Adrenal gland (tissue), 12 donors: Measurements from ENCODE around the gene HES4. TPM values are rescaled to one million over a fixed set of nuclear protein-coding genes. Genes with fewer than 3 reads are reported as not detected.

Source experiments
- DNase-seq, 7 donors: peaks; one replicate each; pipeline ENCODE4 v3.0.0-alpha.2; 2019 to 2020
- H3K27ac ChIP-seq, 5 donors: fragments of 200-600 bp; sonication (generic) in 4 of 5; 1 replicate in 3 of 5; 2 replicates in 2 of 5; pipeline versions ENCODE4 v1.5.1 to v1.8.0; 2016 to 2020; ENCODE audit warnings: mild to moderate bottlenecking in 1 of 5
- H3K27me3 ChIP-seq: fragments of 200-600 bp; 2 replicates; pipeline ENCODE4 v1.8.0; 2021
- H3K36me3 ChIP-seq, 2 donors: fragments of 200-600 bp; replicated peaks in 1 of 2; 1 replicate in 1 of 2; 2 replicates in 1 of 2; pipeline versions ENCODE4 v1.5.1 to v1.8.0; 2018 to 2022
- H3K4me1 ChIP-seq, 2 donors: fragments of 200-600 bp; replicated peaks in 1 of 2; 1 replicate in 1 of 2; 2 replicates in 1 of 2; pipeline versions ENCODE4 v1.5.1 to v1.8.0; 2018 to 2021
- H3K4me3 ChIP-seq, 4 donors: fragments of 200-600 bp; sonication (generic) in 3 of 4; one replicate each; pipeline ENCODE4 v1.5.1; 2016 to 2018
- H3K9me3 ChIP-seq, 3 donors: fragments of 200-600 bp; sonication (generic) in 1 of 3; replicated peaks in 1 of 3; 1 replicate in 2 of 3; 2 replicates in 1 of 3; pipeline versions ENCODE4 v1.5.1 to v1.8.0; 2016 to 2021
- POLR2A ChIP-seq, 2 donors: fragments of 450-650 bp; IDR thresholded peaks; one replicate each; pipeline ENCODE4 v1.6.1; 2017; ENCODE audit warnings: antibody characterized with exemption in 2 of 2, mild to moderate bottlenecking in 2 of 2, moderate library complexity in 1 of 2
- WGBS, 4 donors: extraction: QIAGEN DNeasy Blood & Tissue Kit in 2 of 4; methylation state at CpG; one replicate each; pipeline versions ENCODE4 v1.1.5 to v1.1.7; 2013 to 2017; 5-methylcytosine and 5-hydroxymethylcytosine counted together
- intact Hi-C, 2 donors: fragments of 100-400 bp; cut with DNase I; formaldehyde crosslinking; loops; one replicate each; pipeline versions ENCODE4 v1.14.1 to v1.15.0; 2022 to 2023
- polyA plus RNA-seq, 3 donors: library from polyadenylated mRNA; stranded (reverse); fragments of 200-250 nt in 2 of 3; fragments of 350-450 nt in 1 of 3; fragmentation: Illumina TruSeq in 1 of 3; extraction: RNeasy Lipid Tissue Mini Kit (QIAGEN cat#74804) in 1 of 3; gene quantifications; one replicate each; pipeline ENCODE4 v1.2.3, GENCODE V29; 2013 to 2014
- total RNA-seq, 9 donors: library from RNA; depleted of rRNA in 4 of 9; stranded (reverse); fragments of >200 nt in 4 of 9; fragments of 120-200 nt in 1 of 9; fragmentation: NEBNext Ultra II Directional in 1 of 9; extraction: Animal tissue kit (Norgen Biotek cat#: 25700) in 1 of 9; gene quantifications; one replicate each; pipeline versions ENCODE4 v1.1.0 to v1.2.4, GENCODE V29; 2013 to 2023
- TF ChIP-seq, protein P1 (sequence below), 6 experiments: fragments of 450-650 bp in 4 of 6; fragments of 200-600 bp in 2 of 6; sonication (generic) in 1 of 6; IDR thresholded peaks; 1 replicate in 5 of 6; 2 replicates in 1 of 6; pipeline versions ENCODE4 v1.5.1 to v1.8.0; 2016 to 2021; ENCODE audit warnings: antibody characterized with exemption in 6 of 6, mild to moderate bottlenecking in 2 of 6, moderate library complexity in 1 of 6
- donor health status: healthy with polysubstance abuse.
- donor health status: Bipolar disorder and iron deficiency.
- donor health status: DM: yes; HTN: yes; CAD: no.
- donor health status: DM: no; HTN: no; CAD: no.
- donor health status: DM: no; HTN: no; CAD: no.
- donor health status: DM: yes; HTN: yes; CAD: no.

Gene HES4
- total and polyA plus RNA-seq, 12 donors, result 3.1 to 29.8 (median 6.4) TPM; not detected in 1

DNA sequence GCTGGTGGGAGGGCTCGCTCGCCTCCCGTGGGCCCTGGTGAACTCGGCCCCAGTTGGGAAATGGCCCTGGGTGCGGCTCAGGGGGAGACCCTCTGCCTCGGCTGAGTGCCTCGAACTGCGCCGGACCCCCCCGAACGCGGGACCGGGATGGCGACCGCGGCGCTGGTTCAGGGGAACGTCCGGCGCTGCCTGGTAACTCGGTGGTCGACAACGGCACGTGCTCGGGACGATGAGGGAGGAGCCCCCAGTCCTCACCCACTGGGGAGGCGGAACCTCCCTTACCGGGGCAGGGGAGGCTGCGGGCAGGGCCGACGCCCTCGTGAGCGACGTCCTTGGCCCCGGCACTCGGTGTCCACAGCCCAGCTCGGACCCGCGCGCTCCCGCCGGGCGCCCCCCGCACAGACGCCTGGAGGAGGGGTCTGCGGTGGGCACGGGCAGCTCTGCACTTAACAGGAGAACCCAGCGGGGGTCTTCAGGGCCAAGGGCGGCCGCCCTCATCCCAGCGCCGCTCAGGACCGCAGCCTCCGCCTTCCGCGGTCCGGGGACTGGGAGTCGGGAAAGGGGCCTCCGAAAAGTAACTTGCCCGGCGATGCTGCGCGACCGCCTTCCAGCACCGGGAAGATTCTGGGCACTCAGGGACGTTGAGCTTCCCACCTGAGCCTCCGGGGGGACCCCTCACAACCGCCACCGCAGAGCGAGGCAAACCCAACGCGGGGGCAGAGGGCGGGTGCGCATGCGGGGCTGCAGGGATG is 1.7 kb downstream of the HES4 start:
- 9 to 22% methylated on average over 66 to 75 of the region's 75 CpGs; no CpG with 5 or more reads in 2 of the 4 donors for WGBS, 4 donors
- H3K4me3 ChIP-seq, result peak overlapping the region in 1 of 4 donors; percentile 64
- H3K36me3 ChIP-seq, result no peaks in the 10 kb centered on the region
- no peaks in the 10 kb centered on the region for H3K9me3 ChIP-seq
- no peak overlapping the region for H3K27ac ChIP-seq
- H3K4me1 ChIP-seq, result peaks cover 4 to 32% of the 10 kb centered on the region in 2 donors
- peaks cover 52% of the 10 kb centered on the region for H3K27me3 ChIP-seq
- DNase-seq, result peak in 1 of 7 donors; percentile 21
- intact Hi-C loops, result no loop called here
- no peak for TF ChIP-seq POLR2A (IDR thresholded peaks at IDR 0.05)
- TF ChIP-seq, protein P1, sequence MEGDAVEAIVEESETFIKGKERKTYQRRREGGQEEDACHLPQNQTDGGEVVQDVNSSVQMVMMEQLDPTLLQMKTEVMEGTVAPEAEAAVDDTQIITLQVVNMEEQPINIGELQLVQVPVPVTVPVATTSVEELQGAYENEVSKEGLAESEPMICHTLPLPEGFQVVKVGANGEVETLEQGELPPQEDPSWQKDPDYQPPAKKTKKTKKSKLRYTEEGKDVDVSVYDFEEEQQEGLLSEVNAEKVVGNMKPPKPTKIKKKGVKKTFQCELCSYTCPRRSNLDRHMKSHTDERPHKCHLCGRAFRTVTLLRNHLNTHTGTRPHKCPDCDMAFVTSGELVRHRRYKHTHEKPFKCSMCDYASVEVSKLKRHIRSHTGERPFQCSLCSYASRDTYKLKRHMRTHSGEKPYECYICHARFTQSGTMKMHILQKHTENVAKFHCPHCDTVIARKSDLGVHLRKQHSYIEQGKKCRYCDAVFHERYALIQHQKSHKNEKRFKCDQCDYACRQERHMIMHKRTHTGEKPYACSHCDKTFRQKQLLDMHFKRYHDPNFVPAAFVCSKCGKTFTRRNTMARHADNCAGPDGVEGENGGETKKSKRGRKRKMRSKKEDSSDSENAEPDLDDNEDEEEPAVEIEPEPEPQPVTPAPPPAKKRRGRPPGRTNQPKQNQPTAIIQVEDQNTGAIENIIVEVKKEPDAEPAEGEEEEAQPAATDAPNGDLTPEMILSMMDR (IDR thresholded peaks at IDR 0.05), result no peak

DNA sequence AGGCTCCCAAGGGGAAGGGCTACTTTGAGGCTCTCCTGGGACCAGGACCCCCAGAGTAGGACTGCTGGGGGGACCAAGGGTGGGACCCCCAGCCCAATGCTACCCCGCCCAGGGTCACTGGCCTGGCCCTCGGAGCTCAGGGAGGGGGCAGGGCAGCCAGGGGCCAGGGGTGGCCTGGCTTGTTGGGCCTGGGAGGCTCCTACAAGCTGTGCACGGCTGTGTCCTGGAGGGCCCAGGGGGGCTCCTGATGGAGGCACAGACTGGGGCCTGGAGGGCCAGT is 2.2 kb downstream of the HES4 start:
- H3K4me1 ChIP-seq, result peaks cover 4 to 32% of the 10 kb centered on the region in 2 donors
- no peak for TF ChIP-seq POLR2A (IDR thresholded peaks at IDR 0.05)
- TF ChIP-seq, protein P1 (IDR thresholded peaks at IDR 0.05), result no peak
- 39 to 80% (median 49%) methylated on average over 1 to 3 of the region's 3 CpGs; no CpG with 5 or more reads in 1 of the 4 donors for WGBS, 4 donors

DNA sequence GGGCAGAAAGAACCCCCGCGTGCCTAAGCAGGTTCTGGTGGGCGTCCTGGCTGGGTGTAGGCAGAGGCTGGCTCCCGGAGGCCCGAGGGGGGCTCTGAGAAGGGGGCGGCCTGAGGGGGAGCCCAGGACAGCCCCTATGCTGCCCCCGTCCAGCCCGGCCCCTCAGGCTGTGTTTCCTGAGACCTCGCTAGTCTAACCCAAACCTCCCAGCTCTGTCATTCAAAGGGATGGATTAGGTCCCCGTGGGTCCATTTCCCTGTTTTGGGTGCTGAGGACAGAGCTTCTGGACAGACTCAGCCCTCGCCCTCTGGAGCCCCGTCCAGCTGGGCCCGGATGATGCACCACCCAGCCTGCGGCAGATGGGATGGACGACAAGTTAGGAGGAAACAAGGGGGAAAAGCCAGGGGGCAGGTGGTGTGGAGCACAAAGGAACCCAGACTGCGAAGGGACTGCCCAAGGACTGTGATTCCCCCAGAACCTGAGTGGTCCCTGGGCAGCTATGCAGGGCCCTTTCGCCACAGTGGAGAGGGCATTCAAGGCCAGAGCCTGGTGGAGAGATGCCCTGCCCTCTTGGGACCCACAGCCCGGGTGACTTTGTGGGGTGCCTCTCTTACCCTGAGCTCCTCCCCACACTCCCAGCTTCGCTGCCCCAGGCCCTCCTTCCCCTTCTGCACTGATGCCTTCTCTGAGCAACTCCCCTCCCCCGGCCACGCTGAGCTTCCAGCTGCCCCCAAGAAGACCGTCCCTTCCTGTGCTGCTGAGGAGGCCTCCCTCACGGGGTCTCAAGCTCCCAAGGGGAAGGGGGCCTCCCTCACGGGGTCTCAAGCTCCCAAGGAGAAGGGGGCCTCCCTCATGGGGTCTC is 2.8 kb downstream of the HES4 start:
- Histone ChIP-seq H3K4me3 (no peak overlapping the region), H3K9me3 (no peaks in the 10 kb centered on the region), H3K27me3 (peaks cover 52% of the 10 kb centered on the region), H3K4me1 (peaks cover 4 to 32% of the 10 kb centered on the region in 2 donors), H3K27ac (no peak overlapping the region), H3K36me3 (no peaks in the 10 kb centered on the region)
- 47 to 56% (median 53%) methylated on average over 9 to 24 of the region's 24 CpGs for WGBS, 4 donors
- no peak for DNase-seq
- intact Hi-C loops, result no loop called here
- TF ChIP-seq, protein P1 (IDR thresholded peaks at IDR 0.05), result no peak
- no peak for TF ChIP-seq POLR2A (IDR thresholded peaks at IDR 0.05)

More for the DNA sequence above, 2.2 kb downstream of the HES4 start:
- Histone ChIP-seq H3K27ac (no peak overlapping the region), H3K27me3 (peaks cover 52% of the 10 kb centered on the region), H3K4me3 (no peak overlapping the region), H3K36me3 (no peaks in the 10 kb centered on the region), H3K9me3 (no peaks in the 10 kb centered on the region)
- DNase-seq, result no peak
- intact Hi-C loops, result no loop called here
